Measurements from ENCODE around the gene GAS2.

DNA sequence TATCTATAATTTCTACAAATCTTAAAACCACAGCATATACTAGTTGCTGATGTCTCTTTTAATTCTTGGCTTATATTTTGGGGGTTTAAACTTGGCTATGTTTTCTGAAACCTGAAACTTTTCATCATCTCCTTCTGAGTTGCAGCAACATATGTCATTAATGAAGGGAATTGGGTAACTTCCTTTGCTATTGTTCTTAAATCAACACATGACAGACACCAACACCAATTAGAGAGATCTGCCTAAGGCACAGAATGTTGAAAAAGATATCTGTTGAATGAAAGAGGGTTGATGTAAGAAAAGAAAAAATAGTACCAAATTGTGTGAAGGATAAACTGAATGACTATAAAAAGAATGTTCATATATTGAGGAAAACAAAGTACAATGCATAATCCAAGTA, 10.3 kb upstream of the GAS2 start:
- TF ChIP-seq, protein P1, sequence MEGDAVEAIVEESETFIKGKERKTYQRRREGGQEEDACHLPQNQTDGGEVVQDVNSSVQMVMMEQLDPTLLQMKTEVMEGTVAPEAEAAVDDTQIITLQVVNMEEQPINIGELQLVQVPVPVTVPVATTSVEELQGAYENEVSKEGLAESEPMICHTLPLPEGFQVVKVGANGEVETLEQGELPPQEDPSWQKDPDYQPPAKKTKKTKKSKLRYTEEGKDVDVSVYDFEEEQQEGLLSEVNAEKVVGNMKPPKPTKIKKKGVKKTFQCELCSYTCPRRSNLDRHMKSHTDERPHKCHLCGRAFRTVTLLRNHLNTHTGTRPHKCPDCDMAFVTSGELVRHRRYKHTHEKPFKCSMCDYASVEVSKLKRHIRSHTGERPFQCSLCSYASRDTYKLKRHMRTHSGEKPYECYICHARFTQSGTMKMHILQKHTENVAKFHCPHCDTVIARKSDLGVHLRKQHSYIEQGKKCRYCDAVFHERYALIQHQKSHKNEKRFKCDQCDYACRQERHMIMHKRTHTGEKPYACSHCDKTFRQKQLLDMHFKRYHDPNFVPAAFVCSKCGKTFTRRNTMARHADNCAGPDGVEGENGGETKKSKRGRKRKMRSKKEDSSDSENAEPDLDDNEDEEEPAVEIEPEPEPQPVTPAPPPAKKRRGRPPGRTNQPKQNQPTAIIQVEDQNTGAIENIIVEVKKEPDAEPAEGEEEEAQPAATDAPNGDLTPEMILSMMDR (conservative IDR thresholded peaks at IDR 0.05; ENCODE audit: low read length): no peak
- no peak for TF ChIP-seq EZH2phosphoT487 (IDR thresholded peaks at IDR 0.05; ENCODE audit: borderline replicate concordance, low read depth, low read length)

Measured in OCI-LY7 (cell line).